ENCODE results near the gene GKN2. TPM values are rescaled to one million over a fixed set of nuclear protein-coding genes. Genes with fewer than 3 reads are reported as not detected.
"Not testable (repeated sequence)": the region's sequence is repeated elsewhere in the genome, so short reads cannot be mapped to it uniquely, and the experiment has no call there.

Gene GKN2
- total RNA-seq, 1 experiment from 2014 or later, result not detected

DNA sequence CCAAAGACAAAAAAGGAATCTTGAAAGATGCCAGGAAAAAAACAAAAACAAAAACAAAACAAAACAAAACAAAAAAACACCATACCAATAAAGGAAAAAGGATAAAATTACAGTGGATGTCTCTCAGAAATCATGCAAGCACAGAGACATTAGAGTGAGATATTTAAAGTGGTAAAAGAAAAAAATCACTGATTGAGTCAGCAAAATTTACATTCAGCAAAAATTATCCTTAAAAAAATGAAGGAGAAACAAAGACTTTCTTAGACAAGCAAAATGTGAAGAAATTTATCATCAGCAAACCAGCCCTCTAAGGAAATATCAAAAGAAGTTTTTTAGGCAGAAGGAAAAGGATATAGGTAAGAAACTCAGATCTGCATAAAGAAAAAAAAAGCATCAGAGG, 11.6 kb upstream of the GKN2 start:
- CTCF ChIA-PET, result no interaction called here
- H3K4me3 Mint-ChIP-seq (ENCODE audit: low read depth, unreplicated experiment), result no peak overlapping the region
- intact Hi-C loops (cut with micrococcal nuclease; ENCODE audit: unreplicated experiment), result no loop called here
- no peaks in the 10 kb centered on the region for H3K4me1 Mint-ChIP-seq (ENCODE audit: low read depth, unreplicated experiment)
- H3K27ac Mint-ChIP-seq (ENCODE audit: unreplicated experiment), result no peak overlapping the region
- no TSS peak for BruUV-seq (replicated peaks)
- H3K27me3 Mint-ChIP-seq (ENCODE audit: unreplicated experiment), result peaks cover 34% of the 10 kb centered on the region
- no peaks in the 10 kb centered on the region for H3K9me3 Mint-ChIP-seq (ENCODE audit: low read depth, unreplicated experiment)
- TF ChIP-seq CTCF (IDR thresholded peaks at IDR 0.05; ENCODE audit: unreplicated experiment), result no peak
- no peaks in the 10 kb centered on the region for H3K36me3 Mint-ChIP-seq (ENCODE audit: insufficient read depth, unreplicated experiment)
- DNase-seq, result no peak

DNA sequence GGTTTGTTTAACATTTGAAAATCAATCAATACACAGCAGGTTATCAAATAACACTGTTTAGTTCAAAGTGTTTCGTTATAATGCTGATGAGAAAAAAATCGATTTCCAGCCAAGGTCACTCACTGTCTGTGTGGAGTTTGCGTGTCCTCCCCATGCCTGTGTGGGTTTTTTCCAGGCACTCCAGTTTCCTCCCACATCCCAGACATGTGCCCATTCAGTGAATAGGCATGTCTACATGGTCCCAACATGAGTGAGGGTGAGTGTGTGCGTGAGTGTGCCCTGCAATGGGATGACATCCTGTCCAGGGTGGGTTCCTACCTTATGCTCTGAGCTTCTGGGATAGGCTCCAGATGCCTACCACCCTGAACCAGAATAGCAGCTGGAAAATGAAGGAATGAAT, 8.7 kb upstream of the GKN2 start:
- intact Hi-C loops (cut with micrococcal nuclease; ENCODE audit: unreplicated experiment), result no loop called here
- Mint-ChIP-seq H3K9me3 (ENCODE audit: low read depth, unreplicated experiment) (no peaks in the 10 kb centered on the region), H3K4me1 (ENCODE audit: low read depth, unreplicated experiment) (no peaks in the 10 kb centered on the region), H3K4me3 (ENCODE audit: low read depth, unreplicated experiment) (no peak overlapping the region), H3K27me3 (ENCODE audit: unreplicated experiment) (peaks cover 20% of the 10 kb centered on the region), H3K36me3 (ENCODE audit: insufficient read depth, unreplicated experiment) (no peaks in the 10 kb centered on the region), H3K27ac (ENCODE audit: unreplicated experiment) (no peak overlapping the region)
- DNase-seq, result no peak
- no TSS peak for BruUV-seq (replicated peaks)
- CTCF ChIA-PET, result interaction anchor here (1.4 kb wide), 1 partner anchor 14 kb away, joined by 3 read pairs; no protein-coding TSS in a partner anchor
- no peak for TF ChIP-seq CTCF (IDR thresholded peaks at IDR 0.05; ENCODE audit: unreplicated experiment)

DNA sequence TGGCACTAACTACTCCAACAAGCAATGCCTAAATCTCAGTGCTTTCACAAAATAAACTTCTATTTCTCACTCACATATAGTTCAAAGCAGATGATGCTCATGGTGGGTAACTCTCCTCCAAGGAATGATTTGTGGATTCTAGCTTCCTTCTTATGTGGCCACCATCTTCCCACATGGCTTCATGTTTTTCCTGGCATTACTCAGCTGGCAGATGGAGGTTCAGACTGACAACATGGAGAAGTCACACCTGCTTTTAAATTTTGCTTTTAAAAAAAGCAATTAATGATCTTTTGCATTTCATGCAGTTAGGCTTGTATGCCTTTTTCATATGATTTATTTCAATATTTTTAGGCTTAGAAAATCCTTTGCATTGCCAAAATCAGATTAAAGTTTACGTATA, 6.3 kb upstream of the GKN2 start:
- intact Hi-C loops (cut with micrococcal nuclease; ENCODE audit: unreplicated experiment), result no loop called here
- Mint-ChIP-seq H3K4me1 (ENCODE audit: low read depth, unreplicated experiment) (no peaks in the 10 kb centered on the region), H3K36me3 (ENCODE audit: insufficient read depth, unreplicated experiment) (no peaks in the 10 kb centered on the region), H3K9me3 (ENCODE audit: low read depth, unreplicated experiment) (no peaks in the 10 kb centered on the region), H3K27me3 (ENCODE audit: unreplicated experiment) (peaks cover 28% of the 10 kb centered on the region), H3K27ac (ENCODE audit: unreplicated experiment) (no peak overlapping the region), H3K4me3 (ENCODE audit: low read depth, unreplicated experiment) (no peak overlapping the region)
- DNase-seq, result no peak
- no peak for TF ChIP-seq CTCF (IDR thresholded peaks at IDR 0.05; ENCODE audit: unreplicated experiment)
- no TSS peak for BruUV-seq (replicated peaks)
- CTCF ChIA-PET, result interaction anchor here (0.6 kb wide), 1 partner anchor 406 kb away, joined by 3 read pairs; no protein-coding TSS in a partner anchor

GRCh38 chr2:68955432-68955831, 2.7 kb upstream of the GKN2 start:
- H3K27me3 Mint-ChIP-seq (ENCODE audit: unreplicated experiment), result peaks cover 64% of the 10 kb centered on the region
- H3K4me1 Mint-ChIP-seq (ENCODE audit: low read depth, unreplicated experiment); H3K9me3 Mint-ChIP-seq (ENCODE audit: low read depth, unreplicated experiment); H3K27ac Mint-ChIP-seq (ENCODE audit: unreplicated experiment); H3K4me3 Mint-ChIP-seq (ENCODE audit: low read depth, unreplicated experiment); DNase-seq; intact Hi-C loops (cut with micrococcal nuclease; ENCODE audit: unreplicated experiment); H3K36me3 Mint-ChIP-seq (ENCODE audit: insufficient read depth, unreplicated experiment); BruUV-seq (replicated peaks); CTCF ChIA-PET: not testable (repeated sequence)

GRCh38 chr2:68951899-68952298, 794 bp downstream of the GKN2 start:
- CTCF ChIA-PET, result no interaction called here
- Mint-ChIP-seq H3K27ac (ENCODE audit: unreplicated experiment) (no peak overlapping the region), H3K4me3 (ENCODE audit: low read depth, unreplicated experiment) (no peak overlapping the region), H3K36me3 (ENCODE audit: insufficient read depth, unreplicated experiment) (no peaks in the 10 kb centered on the region), H3K4me1 (ENCODE audit: low read depth, unreplicated experiment) (no peaks in the 10 kb centered on the region), H3K27me3 (ENCODE audit: unreplicated experiment) (peaks cover 73% of the 10 kb centered on the region), H3K9me3 (ENCODE audit: low read depth, unreplicated experiment) (no peaks in the 10 kb centered on the region)
- no TSS peak for BruUV-seq (replicated peaks)
- DNase-seq, result no peak
- TF ChIP-seq CTCF (IDR thresholded peaks at IDR 0.05; ENCODE audit: unreplicated experiment), result no peak
- intact Hi-C loops (cut with micrococcal nuclease; ENCODE audit: unreplicated experiment), result no loop called here
